KMS-11 (cell line): Measurements from ENCODE around the gene HOXD9.

ENCODE experiments used
- H2AFZ ChIP-seq: fragments of 200-600 bp; sonication (generic); 2 replicates; pipeline ENCODE4 v1.6.1; 2016; ENCODE audit warnings: antibody characterized with exemption, mixed run types, low read depth
- H3K27ac ChIP-seq: fragments of 200-600 bp; sonication (generic); 2 replicates; pipeline ENCODE4 v1.6.1; 2016; ENCODE audit warnings: mild to moderate bottlenecking, mixed run types
- H3K27me3 ChIP-seq: fragments of 200-600 bp; sonication (generic); 2 replicates; pipeline ENCODE4 v1.6.1; 2017; ENCODE audit warnings: mild to moderate bottlenecking, low read depth, mixed run types, moderate library complexity; ENCODE audit not compliant: insufficient read depth
- H3K36me3 ChIP-seq: fragments of 200-600 bp; sonication (generic); 2 replicates; pipeline ENCODE4 v1.6.1; 2017; ENCODE audit warnings: mild to moderate bottlenecking, mixed run types; ENCODE audit not compliant: insufficient read depth
- H3K4me1 ChIP-seq: fragments of 200-600 bp; sonication (generic); 2 replicates; pipeline ENCODE4 v1.6.1; 2016; ENCODE audit warnings: mild to moderate bottlenecking, low read depth, mixed run types; ENCODE audit not compliant: poor library complexity, severe bottlenecking
- H3K4me2 ChIP-seq: fragments of 200-600 bp; sonication (generic); 2 replicates; pipeline ENCODE4 v1.7.0; 2016; ENCODE audit warnings: mild to moderate bottlenecking, mixed run types
- H3K4me3 ChIP-seq: fragments of 200-600 bp; sonication (generic); IDR thresholded peaks from 2 replicates; pipeline ENCODE4 v1.6.1; 2017; ENCODE audit warnings: low read depth, low read length, mixed read lengths; ENCODE audit not compliant: insufficient read depth
- H3K79me2 ChIP-seq: fragments of 200-600 bp; sonication (generic); 2 replicates; pipeline ENCODE4 v1.6.1; 2016; ENCODE audit warnings: low read depth, mixed run types; ENCODE audit not compliant: insufficient read depth
- H3K9ac ChIP-seq: fragments of 200-600 bp; sonication (generic); 2 replicates; pipeline ENCODE4 v1.6.1; 2016; ENCODE audit warnings: mild to moderate bottlenecking, mixed run types
- H4K20me1 ChIP-seq: fragments of 200-600 bp; sonication (generic); 2 replicates; pipeline ENCODE4 v1.6.1; 2016; ENCODE audit warnings: mild to moderate bottlenecking, mixed run types; ENCODE audit not compliant: insufficient read depth
- TF ChIP-seq, protein P1 (sequence below): fragments of 200-600 bp; sonication (generic); conservative IDR thresholded peaks from 2 replicates; pipeline ENCODE4 v1.6.1; 2017; ENCODE audit warnings: low read depth, mild to moderate bottlenecking, antibody characterized with exemption, low read length, moderate library complexity, mixed read lengths

HOXD9 gene

DNA sequence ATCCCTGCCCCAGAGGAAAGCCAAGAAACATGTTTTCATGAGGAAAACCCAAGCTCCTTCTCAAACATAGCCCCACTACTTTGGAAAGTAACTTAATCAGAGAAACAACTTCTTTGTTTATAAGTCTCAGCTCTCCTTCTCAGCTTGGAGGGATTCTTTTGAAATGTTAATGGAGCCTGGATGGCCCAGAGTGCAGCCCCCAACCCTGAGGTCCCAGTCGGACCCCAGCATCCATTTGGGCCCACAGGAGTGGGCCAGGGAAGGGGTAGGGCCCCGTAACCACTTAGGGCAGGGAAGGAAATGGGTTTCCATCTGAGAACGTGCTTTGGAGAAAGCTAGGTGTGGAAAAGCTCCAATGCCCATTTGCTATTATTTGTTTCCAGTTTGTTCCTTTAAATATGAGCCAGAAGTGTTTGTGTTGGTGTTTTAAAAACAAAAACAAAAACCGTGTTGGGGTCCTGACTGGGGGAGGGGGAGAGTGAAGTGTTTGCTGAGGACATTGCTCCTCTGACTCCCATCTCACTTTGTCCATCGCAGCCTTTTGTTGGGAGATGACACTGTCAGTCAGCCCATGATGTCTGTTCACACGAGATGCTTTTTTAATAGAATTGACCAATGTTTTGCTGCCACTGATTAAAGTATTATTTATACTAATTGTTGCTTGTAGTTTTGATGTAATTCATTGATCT lies 33.0 kb downstream of the HOXD9 start:
- Histone ChIP-seq H3K79me2 (no peaks in the 10 kb centered on the region), H3K27me3 (no peaks in the 10 kb centered on the region), H3K4me3 (no peak overlapping the region), H3K4me2 (no peak overlapping the region), H4K20me1 (no peaks in the 10 kb centered on the region), H3K9ac (no peak overlapping the region), H3K4me1 (no peaks in the 10 kb centered on the region), H2AFZ (no peak overlapping the region), H3K36me3 (no peaks in the 10 kb centered on the region), H3K27ac (no peak overlapping the region)
- TF ChIP-seq, protein P1, sequence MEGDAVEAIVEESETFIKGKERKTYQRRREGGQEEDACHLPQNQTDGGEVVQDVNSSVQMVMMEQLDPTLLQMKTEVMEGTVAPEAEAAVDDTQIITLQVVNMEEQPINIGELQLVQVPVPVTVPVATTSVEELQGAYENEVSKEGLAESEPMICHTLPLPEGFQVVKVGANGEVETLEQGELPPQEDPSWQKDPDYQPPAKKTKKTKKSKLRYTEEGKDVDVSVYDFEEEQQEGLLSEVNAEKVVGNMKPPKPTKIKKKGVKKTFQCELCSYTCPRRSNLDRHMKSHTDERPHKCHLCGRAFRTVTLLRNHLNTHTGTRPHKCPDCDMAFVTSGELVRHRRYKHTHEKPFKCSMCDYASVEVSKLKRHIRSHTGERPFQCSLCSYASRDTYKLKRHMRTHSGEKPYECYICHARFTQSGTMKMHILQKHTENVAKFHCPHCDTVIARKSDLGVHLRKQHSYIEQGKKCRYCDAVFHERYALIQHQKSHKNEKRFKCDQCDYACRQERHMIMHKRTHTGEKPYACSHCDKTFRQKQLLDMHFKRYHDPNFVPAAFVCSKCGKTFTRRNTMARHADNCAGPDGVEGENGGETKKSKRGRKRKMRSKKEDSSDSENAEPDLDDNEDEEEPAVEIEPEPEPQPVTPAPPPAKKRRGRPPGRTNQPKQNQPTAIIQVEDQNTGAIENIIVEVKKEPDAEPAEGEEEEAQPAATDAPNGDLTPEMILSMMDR, result no peak

DNA sequence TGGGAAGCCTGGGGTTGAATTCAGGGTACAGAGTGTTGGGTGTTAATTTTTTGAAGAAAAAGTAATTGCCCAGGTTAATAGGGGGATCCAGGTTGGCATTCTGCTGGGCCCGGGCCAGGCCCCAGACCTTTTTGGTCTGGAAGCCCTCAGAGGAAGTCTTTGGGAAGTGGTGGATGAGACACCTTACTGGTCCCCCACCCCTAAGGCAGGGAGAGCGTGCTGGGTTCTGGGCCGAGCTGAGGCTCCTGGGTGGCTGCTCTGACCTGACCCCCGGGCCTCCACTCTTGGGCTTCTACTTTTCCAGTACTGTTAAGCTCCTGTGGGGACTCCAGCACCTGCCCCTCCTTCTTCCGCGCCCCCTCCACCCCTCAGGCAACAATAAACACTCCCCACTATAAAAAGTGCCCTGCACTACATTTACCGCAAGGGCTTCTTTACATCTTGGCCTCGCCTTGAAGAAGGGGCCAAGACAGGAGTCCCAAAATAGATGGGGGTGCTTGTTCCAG lies 33.8 kb downstream of the HOXD9 start:
- TF ChIP-seq, protein P1, result no peak
- Histone ChIP-seq H3K4me3 (no peak overlapping the region), H3K27me3 (no peaks in the 10 kb centered on the region), H3K4me1 (no peaks in the 10 kb centered on the region), H4K20me1 (no peaks in the 10 kb centered on the region), H3K4me2 (no peak overlapping the region), H3K9ac (no peak overlapping the region), H3K36me3 (no peaks in the 10 kb centered on the region), H3K79me2 (no peaks in the 10 kb centered on the region), H3K27ac (no peak overlapping the region), H2AFZ (no peak overlapping the region)

DNA sequence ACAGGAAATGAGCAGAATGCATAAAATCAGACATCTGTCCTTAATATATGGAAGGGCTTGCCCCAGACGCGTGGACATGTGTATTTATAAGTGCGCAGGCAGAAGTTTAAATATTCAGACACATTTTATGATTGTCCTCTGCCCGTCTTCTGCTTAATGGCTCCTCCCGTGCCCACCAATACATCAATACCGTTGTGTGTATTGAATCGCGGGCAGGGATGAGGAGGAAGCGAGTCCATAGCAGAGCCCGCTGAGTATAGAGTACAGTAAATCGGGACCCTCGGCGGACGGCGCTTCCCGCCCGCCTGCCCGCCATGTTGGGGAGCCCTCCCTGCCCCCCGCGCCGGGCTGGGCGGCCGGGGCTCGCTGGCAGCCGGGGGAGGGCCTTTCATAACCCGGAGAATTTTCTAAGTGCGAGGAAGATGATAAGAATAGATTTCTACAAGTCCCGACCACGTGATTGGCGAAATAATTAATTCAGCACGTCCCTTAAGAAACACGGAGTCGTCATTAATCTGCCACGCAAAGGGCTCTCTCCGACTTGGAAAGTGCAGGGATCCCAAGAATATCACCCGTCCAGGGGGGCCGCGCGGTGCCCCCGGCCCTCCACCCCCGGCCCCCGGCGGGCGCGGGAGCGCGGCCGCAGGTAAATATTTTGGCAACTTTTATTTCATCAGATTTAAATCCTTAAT lies 34.4 kb downstream of the HOXD9 start, which contains the start of gene HOXD3:
Gene HOXD3, plus strand, starts transcription at position 501 of the 692 bp plus-strand sequence. CDS start 11,808 bp downstream, outside the sequence.
- H3K27ac ChIP-seq, result no peak within 1 kb of the TSS
- TF ChIP-seq, protein P1, result no peak
- no peak within 1 kb of the TSS for H2AFZ ChIP-seq
- no peaks in the 10 kb centered on the region for H4K20me1 ChIP-seq
- no peak within 1 kb of the TSS for H3K4me2 ChIP-seq
- no peaks in the 10 kb centered on the region for H3K36me3 ChIP-seq
- H3K27me3 ChIP-seq, result no peaks in the 10 kb centered on the region
- H3K9ac ChIP-seq, result no peak within 1 kb of the TSS
- H3K79me2 ChIP-seq, result no peaks in the 10 kb centered on the region
- no peak within 1 kb of the TSS for H3K4me3 ChIP-seq
- H3K4me1 ChIP-seq, result no peaks in the 10 kb centered on the region

DNA sequence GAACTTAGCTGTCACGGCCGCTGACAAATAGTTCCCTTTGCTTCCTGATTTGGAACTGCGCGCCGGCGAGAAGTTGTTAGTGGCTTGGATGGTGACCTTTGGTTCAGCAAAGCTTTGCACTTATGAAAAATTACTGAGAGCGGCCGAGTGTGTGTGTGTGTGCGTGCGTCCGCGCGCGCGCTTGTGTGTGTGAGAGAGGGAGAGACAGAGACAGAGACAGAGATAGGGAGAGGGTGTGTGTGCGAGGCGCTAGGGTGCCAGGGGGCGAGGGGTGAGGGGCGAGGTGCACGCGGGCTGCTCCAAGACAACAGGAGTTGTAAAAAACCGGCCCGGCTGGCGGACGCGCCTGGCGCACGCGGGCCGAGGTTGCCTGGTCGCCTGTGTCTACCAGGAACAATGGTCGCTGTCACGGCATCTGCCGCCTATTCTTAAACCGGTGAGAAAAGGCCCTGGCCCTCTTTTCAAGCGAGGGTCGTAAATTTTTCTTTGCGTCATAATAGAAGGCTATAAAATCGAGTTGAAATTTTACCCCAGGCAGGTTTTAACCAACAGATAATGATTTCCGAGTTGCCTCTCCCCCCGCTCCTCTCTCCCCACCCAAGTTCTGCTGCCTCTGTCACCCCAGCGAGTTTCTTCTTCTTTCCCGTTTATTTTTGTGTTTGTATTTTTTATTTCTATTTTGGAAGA lies 35.1 kb downstream of the HOXD9 start:
- no peak overlapping the region for H3K4me2 ChIP-seq
- no peaks in the 10 kb centered on the region for H3K27me3 ChIP-seq
- no peak overlapping the region for H3K9ac ChIP-seq
- H3K36me3 ChIP-seq, result no peaks in the 10 kb centered on the region
- H3K27ac ChIP-seq, result no peak overlapping the region
- TF ChIP-seq, protein P1, result no peak
- no peak overlapping the region for H3K4me3 ChIP-seq
- H2AFZ ChIP-seq, result no peak overlapping the region
- H3K79me2 ChIP-seq, result no peaks in the 10 kb centered on the region
- no peaks in the 10 kb centered on the region for H4K20me1 ChIP-seq
- no peaks in the 10 kb centered on the region for H3K4me1 ChIP-seq
